BJ (cell line): ENCODE measurements around the gene CHRNA9. TPM values are rescaled to one million over a fixed set of nuclear protein-coding genes. Genes with fewer than 3 reads are reported as not detected.

Experiments used
- CTCF ChIA-PET: fragments of 350-600 bp; formaldehyde crosslinking; extraction: SDS; loops from one replicate; lab custom pipeline; 2021; ENCODE audit warnings: antibody characterized with exemption, inconsistent platforms; lab: Yijun Ruan, JAX
- POLR2A ChIA-PET: fragments of 300-600 bp; sonication (Branson Sonifier 250); formaldehyde crosslinking; extraction: SDS; loops from one replicate; lab custom pipeline; 2021; ENCODE audit warnings: antibody characterized with exemption; lab: Charles Lee
- DNase-seq: peaks from one replicate; pipeline ENCODE4 v3.0.0-alpha.2; 2011; ENCODE audit warnings: low read depth
- H3K27me3 ChIP-seq: 2 replicates; pipeline ENCODE4 v1.6.0; 2011; ENCODE audit warnings: low read length; ENCODE audit not compliant: control insufficient read depth, insufficient read depth
- H3K36me3 ChIP-seq: 2 replicates; pipeline ENCODE4 v1.5.1; 2011; ENCODE audit warnings: low read length; ENCODE audit not compliant: control insufficient read depth, insufficient read depth
- H3K4me3 ChIP-seq: 2 replicates; pipeline ENCODE4 v1.5.1; 2011; ENCODE audit warnings: low read depth, mild to moderate bottlenecking, control low read depth, low read length
- polyA plus RNA-seq: library from polyadenylated mRNA; depleted of rRNA; stranded (reverse); fragments of >200 nt; gene quantifications from 2 replicates; pipeline ENCODE4 v1.2.3, GENCODE V29; 2011
- TF ChIP-seq, protein P1 (sequence below): IDR thresholded peaks from 2 replicates; pipeline ENCODE4 v1.5.1; 2011; ENCODE audit warnings: low read depth, mild to moderate bottlenecking, control low read depth, inconsistent platforms, low read length, moderate library complexity; ENCODE audit not compliant: insufficient read depth

Gene CHRNA9
- polyA plus RNA-seq, 1 experiment, result 0.12 TPM

- DNase-seq, result no peak
- H3K4me3 ChIP-seq, result no peak overlapping the region
- CTCF ChIA-PET, result interaction anchor here (1.9 kb wide), 1 partner anchor 11 kb away, joined by 4 read pairs; no protein-coding TSS in a partner anchor
- POLR2A ChIA-PET, result no interaction called here
- TF ChIP-seq, protein P1, sequence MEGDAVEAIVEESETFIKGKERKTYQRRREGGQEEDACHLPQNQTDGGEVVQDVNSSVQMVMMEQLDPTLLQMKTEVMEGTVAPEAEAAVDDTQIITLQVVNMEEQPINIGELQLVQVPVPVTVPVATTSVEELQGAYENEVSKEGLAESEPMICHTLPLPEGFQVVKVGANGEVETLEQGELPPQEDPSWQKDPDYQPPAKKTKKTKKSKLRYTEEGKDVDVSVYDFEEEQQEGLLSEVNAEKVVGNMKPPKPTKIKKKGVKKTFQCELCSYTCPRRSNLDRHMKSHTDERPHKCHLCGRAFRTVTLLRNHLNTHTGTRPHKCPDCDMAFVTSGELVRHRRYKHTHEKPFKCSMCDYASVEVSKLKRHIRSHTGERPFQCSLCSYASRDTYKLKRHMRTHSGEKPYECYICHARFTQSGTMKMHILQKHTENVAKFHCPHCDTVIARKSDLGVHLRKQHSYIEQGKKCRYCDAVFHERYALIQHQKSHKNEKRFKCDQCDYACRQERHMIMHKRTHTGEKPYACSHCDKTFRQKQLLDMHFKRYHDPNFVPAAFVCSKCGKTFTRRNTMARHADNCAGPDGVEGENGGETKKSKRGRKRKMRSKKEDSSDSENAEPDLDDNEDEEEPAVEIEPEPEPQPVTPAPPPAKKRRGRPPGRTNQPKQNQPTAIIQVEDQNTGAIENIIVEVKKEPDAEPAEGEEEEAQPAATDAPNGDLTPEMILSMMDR, result no peak
- no peaks in the 10 kb centered on the region for H3K36me3 ChIP-seq
- H3K27me3 ChIP-seq, result no peaks in the 10 kb centered on the region
Measured at GRCh38 chr4:40337051-40337450, 1.9 kb downstream of the CHRNA9 start.

- CTCF ChIA-PET, result interaction anchor here (1.9 kb wide), 1 partner anchor 12 kb away, joined by 4 read pairs; no protein-coding TSS in a partner anchor
- H3K27me3 ChIP-seq, result no peaks in the 10 kb centered on the region
- TF ChIP-seq, protein P1, result no peak
- POLR2A ChIA-PET, result no interaction called here
- no peak for DNase-seq
- H3K4me3 ChIP-seq, result no peak overlapping the region
- no peaks in the 10 kb centered on the region for H3K36me3 ChIP-seq
Measured at GRCh38 chr4:40337523-40337922, 2.4 kb downstream of the CHRNA9 start.

DNA sequence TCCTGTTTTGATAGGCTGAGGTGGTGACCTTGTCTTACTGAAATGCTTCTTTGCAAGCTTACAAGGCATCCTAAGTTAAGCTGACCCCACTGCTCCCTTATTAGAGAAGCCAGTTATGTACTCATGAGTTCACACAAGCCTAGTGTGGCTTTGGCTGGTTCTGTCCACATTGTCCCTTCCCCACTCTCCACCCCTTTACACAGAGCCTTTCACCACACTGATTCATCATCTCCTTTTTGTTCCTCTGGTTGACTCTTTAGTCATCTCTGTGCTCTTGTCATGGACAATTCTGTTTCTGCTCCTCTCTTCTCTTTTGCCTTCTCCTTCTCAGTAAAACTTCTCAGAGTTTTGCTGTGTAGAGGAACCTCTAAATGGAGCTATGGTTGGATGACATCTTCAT lies 4.9 kb downstream of the CHRNA9 start:
- TF ChIP-seq, protein P1, result no peak
- no peaks in the 10 kb centered on the region for H3K36me3 ChIP-seq
- H3K27me3 ChIP-seq, result 0 out of 2 replicates have a peak, but pooled peaks cover 1% of the 10 kb centered on the region
- POLR2A ChIA-PET, result no interaction called here
- CTCF ChIA-PET, result interaction anchor here (0.6 to 1.7 kb wide), 2 partner anchors 22 to 23 kb away, joined by 3 to 4 read pairs; no protein-coding TSS in a partner anchor
- H3K4me3 ChIP-seq, result no peak overlapping the region
- DNase-seq, result no peak

DNA sequence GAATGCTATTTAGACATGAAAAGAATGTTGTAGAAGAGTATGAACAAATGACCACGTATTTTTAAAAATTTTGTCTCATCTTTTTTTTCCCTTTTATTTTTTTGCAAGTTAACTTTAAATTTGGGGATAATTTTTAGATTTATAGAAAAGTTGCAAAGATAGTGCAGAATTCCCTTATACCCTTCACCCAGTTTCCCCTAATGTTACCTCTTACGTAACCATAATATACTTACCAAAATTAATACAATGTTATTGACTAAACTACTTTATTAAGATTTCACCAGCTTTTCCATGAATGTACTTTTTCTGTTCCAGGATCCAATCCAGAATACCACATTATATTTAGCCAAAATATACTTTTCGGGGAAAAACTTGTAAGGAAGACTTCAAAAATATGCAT lies 12.3 kb downstream of the CHRNA9 start:
- ChIA-PET POLR2A (no interaction called here), CTCF (no interaction called here)
- TF ChIP-seq, protein P1, result no peak
- no peak overlapping the region for H3K4me3 ChIP-seq
- 0 out of 2 replicates have a peak, but pooled peaks cover 1% of the 10 kb centered on the region for H3K27me3 ChIP-seq
- no peak for DNase-seq
- H3K36me3 ChIP-seq, result no peaks in the 10 kb centered on the region

- TF ChIP-seq, protein P1, result no peak
- Histone ChIP-seq H3K36me3 (no peaks in the 10 kb centered on the region), H3K27me3 (no peaks in the 10 kb centered on the region), H3K4me3 (no peak overlapping the region)
- no peak for DNase-seq
- CTCF ChIA-PET, result no interaction called here
- POLR2A ChIA-PET, result no interaction called here
Measured at GRCh38 chr4:40348000-40348399, 12.9 kb downstream of the CHRNA9 start.
